ENCODE data around the gene DPYD.

DNA sequence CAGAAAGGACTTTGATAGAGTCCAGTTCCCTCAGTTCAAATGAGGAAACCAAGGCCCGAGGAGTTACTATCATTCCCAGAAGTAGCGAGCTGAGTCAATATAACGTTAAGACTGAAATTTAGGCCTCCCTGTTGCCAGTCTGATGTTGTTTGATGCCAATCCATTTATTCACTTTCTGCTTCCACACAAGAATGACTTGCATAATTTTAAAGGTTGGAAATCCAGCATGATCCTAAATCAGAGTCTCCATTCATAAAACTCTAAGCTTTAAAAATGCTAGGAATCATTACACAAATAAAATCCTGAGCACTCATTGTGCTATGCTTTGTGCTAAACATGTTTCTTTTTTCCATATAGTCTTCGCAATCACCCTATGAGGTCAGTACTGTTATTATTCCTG, 784.9 kb downstream of the DPYD start:
- no peak for TF ChIP-seq POLR2A (IDR thresholded peaks at IDR 0.05)
- TF ChIP-seq, protein P1, sequence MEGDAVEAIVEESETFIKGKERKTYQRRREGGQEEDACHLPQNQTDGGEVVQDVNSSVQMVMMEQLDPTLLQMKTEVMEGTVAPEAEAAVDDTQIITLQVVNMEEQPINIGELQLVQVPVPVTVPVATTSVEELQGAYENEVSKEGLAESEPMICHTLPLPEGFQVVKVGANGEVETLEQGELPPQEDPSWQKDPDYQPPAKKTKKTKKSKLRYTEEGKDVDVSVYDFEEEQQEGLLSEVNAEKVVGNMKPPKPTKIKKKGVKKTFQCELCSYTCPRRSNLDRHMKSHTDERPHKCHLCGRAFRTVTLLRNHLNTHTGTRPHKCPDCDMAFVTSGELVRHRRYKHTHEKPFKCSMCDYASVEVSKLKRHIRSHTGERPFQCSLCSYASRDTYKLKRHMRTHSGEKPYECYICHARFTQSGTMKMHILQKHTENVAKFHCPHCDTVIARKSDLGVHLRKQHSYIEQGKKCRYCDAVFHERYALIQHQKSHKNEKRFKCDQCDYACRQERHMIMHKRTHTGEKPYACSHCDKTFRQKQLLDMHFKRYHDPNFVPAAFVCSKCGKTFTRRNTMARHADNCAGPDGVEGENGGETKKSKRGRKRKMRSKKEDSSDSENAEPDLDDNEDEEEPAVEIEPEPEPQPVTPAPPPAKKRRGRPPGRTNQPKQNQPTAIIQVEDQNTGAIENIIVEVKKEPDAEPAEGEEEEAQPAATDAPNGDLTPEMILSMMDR (IDR thresholded peaks at IDR 0.05): no peak

Data from ovary (tissue), 3 donors.